ENCODE data around the gene PRKN.

DNA sequence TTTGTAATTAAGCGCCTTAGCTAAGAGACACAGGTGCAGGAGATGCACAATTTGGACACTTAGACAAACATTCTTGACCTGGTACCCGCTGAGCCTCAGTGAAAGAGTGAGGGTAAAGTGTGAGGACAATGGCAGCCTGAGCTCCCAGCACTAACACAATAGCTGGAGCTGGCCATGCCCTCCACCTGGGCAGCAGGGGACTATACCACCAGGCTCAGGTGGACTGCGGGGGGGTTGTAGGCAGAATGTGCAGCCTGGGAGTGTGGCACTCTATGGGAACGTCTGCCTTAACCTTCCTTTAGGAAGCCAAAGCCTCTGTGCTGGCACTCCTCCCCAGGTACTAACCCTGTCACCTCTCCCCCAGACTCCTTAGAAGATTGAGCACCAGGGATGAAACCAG, 23.6 kb downstream of the PRKN start:
- TF ChIP-seq, protein P1, sequence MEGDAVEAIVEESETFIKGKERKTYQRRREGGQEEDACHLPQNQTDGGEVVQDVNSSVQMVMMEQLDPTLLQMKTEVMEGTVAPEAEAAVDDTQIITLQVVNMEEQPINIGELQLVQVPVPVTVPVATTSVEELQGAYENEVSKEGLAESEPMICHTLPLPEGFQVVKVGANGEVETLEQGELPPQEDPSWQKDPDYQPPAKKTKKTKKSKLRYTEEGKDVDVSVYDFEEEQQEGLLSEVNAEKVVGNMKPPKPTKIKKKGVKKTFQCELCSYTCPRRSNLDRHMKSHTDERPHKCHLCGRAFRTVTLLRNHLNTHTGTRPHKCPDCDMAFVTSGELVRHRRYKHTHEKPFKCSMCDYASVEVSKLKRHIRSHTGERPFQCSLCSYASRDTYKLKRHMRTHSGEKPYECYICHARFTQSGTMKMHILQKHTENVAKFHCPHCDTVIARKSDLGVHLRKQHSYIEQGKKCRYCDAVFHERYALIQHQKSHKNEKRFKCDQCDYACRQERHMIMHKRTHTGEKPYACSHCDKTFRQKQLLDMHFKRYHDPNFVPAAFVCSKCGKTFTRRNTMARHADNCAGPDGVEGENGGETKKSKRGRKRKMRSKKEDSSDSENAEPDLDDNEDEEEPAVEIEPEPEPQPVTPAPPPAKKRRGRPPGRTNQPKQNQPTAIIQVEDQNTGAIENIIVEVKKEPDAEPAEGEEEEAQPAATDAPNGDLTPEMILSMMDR (conservative IDR thresholded peaks at IDR 0.05): no peak
- no peak for TF ChIP-seq ZFX (IDR thresholded peaks at IDR 0.05)

Measured in C4-2B (cell line).